Peyer's patch (tissue), 4 donors: Measurements from ENCODE around the gene ASIC5.

ENCODE experiments used
- CTCF ChIP-seq, 6 experiments: fragments of 450-650 bp in 4 of 6; fragments of 200-600 bp in 2 of 6; sonication (generic) in 1 of 6; IDR thresholded peaks; one replicate each; pipeline ENCODE4 v1.5.1; 2017 to 2019; ENCODE audit warnings: antibody characterized with exemption in 6 of 6, mild to moderate bottlenecking in 3 of 6, moderate library complexity in 1 of 6
- POLR2A ChIP-seq, 2 donors: fragments of 450-650 bp; IDR thresholded peaks; one replicate each; pipeline ENCODE4 v1.5.1; 2017; ENCODE audit warnings: antibody characterized with exemption in 2 of 2, mild to moderate bottlenecking in 2 of 2, moderate library complexity in 2 of 2

DNA sequence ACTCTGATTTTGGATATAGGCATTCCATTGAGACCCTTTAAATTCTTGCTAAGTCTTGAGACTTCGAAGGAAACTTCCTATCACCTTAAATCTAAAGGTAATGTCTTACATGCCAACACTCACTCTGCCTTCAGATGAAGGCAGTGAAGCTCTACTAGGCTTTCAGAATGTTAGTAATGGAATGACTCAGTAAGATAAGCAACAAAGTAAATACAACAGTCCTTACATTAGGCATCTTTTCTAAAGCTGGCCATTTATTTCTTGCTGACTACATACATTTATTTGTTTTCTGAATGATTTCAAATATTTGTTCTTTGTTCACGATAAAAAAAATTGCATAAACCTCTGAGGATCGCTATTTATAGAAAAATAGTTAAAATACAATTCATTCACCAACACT is 43.5 kb downstream of the ASIC5 start:
- no peak for TF ChIP-seq CTCF (IDR thresholded peaks at IDR 0.05)
- TF ChIP-seq POLR2A (IDR thresholded peaks at IDR 0.05), result no peak
